ENCODE data around the gene GUCD1.

Gene GUCD1

DNA sequence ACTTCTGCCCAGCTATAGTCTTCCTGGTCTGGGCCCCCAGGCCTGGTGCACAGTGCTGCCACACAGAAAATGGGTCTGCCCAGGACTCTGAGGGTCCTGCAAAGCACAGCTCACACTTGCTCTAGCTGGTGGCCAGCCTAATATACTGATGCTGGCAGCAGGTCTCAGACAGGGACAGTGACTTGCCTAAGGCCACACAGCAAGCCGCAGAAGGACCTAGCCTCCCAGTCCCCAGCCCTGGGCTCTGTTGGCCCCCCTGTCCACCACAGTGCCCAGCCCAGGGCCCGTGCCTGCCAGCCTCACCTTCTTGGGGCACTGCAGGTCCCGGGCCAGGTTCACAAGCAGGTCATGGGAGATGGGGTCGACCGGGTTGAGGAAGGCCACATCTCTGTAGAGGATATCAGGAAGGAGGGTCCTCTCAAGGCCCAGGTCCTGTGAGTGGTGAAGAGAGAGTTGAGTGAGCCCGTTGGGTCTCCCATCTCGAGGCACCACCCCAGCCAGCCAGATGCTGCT is 34.6 kb upstream of the GUCD1 start:
- DNase-seq, result no peak

DNA sequence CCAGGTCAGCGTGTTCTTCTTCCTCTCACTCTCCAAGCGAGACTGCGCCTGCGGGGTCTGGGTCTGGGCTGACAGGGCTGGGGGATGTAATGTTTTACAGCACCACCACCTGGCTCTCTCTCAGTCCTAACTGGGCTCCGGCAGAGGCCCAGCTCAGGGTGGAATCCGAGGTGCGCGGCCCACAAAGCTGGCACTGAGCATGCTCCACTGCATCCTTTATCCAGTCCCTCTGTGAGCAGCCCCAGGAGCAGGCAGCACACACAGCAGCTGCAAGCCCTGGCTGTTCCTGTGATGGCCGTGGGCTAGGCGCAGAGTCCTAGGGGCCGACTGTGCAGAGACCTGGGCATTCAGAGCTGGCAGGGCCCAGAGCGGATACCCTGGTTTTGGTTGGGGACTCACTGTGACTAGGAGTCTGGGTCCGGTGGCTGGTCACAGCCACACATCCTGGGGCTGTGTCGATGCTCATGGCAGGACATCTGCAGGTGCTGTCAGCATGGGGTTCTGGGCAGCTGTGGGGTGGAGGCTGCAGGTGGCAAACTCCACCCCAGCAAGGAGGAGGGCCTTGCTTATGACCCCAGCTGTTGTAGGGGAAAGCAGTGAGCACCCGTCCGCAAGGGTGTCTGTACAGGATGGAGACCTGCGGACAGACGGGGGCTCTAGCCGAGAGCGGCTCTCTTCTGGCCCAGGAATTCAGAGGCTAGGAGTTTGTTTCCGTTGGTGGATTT is 34.0 kb upstream of the GUCD1 start:
- DNase-seq, result no peak

DNA sequence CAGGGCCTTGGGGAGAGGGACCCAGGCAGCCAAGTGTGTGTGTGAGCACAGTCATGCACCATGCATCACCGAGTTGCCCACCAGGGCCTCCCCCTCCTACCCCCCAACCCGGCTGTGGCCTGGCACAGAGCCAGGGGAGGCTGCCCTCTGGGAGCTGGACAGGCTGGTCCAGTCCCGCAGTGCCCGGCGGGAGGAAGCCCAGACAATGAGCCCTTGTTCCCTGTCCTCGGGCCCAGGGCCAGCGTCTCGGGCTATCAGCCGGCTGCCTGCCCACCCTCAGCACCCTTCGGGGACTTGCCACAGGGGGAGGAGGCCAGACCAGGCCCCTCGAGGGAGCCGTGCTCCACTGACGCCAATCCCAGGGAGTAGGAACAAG is 33.4 kb upstream of the GUCD1 start:
- DNase-seq, result no peak

DNA sequence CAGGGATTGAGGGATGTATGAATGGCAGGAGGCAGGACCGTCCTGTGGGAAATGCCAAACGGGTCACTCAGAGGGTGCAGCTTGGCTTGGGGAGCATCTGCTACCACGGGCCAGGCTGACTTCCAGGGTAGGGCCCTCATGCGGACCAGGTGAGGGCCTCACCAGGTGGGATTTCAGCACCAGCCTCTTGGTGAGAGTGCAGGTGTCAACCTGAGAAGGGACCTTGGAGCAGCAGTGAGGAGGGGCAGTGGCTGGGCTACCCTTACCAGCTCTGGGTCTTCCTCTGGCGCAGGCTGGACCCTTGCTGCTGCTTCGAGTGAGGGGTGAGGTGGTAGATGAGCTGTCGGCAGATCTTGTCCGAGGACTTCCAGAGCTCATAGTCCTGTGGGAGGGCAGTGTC is 33.0 kb upstream of the GUCD1 start:
- no peak for DNase-seq

DNA sequence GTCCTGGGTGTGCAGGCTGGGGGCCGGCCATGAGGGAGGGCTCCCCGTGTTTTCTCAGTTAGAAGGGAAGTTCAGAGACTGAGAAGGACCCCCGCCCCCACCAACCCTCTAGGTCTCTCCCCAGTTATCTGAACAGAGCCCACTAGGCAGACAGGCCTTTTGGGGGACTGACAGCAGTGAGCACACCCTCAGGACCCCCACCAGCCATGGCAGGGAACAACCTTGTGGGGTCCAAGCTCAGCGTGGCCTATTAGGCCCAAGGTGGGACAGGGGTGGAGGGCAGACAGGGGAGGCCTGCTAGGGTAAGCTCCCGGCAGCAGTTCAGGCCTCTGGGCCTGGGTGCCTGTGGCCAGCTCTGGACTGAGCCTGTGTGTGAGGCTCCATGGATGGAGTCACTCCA is 32.3 kb upstream of the GUCD1 start:
- DNase-seq, result no peak

DNA sequence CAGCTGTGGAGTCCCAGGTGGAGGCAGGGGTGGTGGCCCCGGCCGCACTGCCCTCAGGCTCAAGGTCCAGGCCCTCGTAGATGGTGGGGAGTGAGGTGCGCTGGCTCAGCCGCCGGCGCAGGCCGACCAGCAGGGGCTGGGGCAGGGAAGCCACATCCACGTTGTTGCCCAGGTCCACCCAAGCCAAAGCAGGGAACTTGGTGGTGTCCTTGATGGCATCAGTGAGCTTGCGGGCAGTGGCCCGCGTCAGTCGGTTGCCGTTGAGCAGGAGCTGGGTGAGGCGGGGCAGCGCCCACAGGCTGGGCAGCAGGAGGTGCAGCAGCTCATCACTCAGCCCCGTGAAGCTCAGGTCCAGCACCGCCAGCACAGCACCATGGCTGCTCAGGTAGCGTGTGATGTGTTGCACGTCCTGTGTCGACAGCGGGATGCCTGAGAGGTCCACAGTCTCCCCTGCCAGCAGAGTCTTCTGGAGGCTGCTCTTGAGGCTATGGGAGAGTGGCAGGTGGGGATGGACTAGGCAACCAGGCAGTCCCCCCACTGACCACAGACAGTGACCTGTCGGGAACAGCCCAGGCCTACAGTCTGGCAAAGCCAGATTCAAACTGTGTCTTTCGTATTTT is 31.1 kb upstream of the GUCD1 start:
- no peak for DNase-seq

DNA sequence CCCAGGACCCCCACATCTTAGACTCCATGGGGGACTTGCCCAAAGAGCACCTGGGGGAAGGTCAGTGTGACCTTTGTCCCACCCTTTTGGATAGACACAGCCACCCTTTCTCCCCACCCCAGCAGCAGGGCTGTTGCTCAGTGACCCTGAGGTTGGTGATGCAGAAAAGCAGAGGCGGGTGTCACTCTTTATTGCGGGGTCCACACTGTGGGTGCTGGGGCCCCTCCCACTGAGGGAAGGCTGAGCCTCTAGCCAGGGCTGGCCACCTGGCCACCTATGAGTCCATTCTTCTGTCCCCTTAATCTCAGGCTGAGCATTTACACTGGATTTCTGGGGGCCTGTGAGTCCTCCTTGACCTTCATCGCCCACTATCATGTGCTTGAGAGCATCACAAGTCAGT is 30.5 kb upstream of the GUCD1 start:
- no peak for DNase-seq

DNA sequence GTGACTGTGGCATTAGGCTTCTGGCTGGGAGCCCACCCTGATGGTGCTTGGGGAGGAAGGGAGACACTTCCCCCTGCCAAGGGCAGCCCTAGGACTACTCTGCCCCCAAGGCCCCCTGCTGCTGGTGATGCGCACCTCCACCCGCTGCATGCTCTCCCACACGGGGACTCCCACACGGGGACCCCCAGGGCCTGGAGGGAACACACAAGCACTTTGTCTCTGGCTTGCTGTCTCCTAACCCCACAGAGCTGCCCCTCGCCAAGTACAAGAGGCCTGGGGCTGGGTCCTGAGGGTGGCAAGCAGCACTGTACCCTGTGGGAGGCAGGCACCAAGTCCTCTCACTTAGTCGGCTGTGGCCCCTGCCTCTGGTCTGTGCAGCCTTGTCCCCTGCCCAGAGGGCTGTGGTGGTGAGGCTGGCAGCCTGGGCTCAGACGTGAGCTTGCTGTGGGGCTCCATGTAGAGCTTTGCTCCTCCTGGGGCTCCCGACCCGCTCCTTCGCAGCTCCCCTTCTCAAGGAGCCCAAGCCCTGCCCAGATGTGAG is 30.0 kb upstream of the GUCD1 start:
- DNase-seq, result no peak

DNA sequence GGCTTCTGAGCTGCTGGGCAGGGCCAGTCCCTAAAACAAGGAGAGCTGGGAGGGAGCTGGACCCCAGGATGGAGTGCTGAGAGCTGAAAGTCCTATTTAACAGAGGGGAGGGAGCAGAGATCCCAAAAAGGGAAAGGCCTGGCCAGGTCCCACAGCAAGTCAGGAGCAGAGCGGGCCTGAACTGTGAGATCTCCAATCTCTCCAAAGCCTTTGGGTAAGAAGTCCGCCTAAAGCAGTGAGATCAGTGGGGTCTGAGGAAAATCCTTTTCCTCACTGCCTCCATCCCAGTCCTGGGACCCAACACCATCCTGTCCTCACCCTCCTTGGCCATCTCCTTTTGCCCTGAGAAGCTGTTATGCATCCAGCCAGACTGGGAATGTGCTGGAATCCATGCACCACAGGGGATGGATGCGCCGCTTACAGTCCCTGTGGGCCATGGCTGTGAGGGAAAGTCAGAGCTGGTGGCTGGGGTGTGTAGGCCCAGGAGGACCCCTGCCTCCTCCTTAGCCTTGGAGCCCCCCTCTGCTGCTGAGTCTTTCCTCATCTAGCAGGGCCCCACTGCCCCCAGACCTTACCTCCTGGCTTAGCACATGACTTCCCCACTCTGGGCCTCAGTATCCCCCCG is 29.3 kb upstream of the GUCD1 start:
- DNase-seq, result no peak

DNA sequence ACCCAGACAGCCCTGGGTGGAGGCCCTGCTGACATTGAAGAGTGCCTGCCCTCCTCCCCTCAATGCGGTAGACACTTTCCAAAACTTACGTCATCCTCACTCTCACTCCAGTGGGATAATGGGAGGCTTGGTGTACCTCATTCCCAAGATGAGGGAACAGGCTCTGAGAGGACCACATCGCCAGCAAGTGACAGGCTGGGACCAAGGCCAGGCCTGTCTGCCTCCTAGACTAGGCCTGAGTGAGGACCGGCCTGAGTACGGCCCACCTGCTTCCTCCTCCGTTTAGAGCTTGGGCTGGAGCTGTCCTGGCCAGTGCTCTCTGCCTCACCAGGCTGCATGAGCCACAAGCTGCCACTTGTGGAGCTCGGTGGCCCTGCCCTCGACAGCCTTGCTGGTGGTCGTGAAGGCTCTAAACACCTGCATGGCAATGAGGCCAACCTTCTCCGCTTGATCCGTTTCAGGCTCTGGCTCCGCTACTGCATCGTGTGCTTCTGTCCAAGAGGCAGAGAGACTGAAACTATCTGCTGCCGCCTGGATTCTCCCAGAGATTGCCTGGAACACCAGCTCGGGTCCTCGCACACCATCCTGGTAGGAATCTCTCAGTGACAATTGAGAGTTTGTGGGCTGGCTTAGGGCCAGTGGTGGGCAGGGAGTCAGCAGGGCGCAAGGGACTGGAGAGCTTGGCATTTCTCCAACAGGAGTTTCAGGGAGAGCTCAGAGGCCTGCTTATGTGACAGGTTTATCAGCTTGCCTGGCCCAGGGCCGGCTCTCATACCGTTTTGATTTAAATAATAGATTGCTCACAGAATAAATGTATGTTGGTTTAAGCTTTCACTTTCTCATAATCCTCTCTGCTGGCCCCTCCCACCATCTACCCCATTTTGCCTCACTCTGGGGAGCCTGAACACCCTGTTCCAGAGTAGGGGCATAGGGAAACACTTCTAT is 28.6 kb upstream of the GUCD1 start:
- DNase-seq, result no peak

DNA sequence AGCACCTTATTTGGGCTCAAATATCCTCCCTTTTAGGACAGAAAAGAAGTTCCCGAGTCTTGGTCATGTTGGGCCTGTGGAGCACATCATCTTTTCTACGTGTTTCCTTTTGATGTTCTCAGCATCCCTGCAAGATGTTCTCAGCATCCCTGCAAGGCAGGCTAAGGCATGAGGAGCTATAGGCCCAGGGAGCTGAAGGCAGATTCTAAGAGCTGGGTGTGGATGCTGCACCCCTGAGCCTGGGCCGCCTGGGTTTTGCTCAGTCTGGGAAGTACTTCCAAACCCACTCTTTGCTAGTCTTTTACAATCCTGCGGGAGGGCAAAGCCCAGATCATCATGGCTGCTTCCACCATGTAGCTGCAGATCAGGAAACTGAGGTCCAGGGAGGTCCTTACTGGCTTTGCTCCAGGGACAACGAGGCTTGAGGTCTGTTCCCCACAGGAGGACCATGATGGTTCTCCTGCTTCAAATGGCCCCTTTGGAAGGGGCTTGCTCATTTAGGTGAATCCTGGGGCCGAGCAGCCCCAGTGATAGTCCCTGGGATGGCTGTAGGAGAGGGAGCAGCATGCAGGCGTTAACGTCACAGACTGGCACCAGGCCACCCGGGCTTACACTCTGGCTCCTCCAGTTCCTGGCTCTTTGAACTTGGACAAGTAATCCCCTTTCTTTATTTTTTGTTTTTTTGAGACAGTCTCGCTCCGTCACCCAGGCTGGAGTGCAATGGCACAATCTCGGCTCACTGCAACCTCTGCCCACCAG is 27.3 kb upstream of the GUCD1 start:
- no peak for DNase-seq

DNA sequence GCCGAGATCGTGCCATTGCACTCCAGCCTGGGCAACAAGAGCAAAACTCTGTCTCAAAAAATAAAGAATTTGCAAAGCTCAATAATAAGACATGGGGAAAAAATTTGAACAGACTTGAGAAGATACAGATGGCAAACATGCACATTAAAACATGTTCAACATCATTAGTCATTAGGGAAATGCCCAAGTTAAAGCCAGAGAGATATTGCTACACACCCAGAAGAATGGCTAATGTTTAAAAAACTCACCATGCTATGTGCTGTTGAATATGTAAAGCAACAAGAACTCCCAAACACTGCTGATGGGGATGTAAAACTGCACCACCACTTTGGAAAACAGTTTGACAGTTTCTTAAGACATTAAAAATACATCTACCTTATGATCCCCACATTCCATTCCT is 25.3 kb upstream of the GUCD1 start:
- no peak for DNase-seq

DNA sequence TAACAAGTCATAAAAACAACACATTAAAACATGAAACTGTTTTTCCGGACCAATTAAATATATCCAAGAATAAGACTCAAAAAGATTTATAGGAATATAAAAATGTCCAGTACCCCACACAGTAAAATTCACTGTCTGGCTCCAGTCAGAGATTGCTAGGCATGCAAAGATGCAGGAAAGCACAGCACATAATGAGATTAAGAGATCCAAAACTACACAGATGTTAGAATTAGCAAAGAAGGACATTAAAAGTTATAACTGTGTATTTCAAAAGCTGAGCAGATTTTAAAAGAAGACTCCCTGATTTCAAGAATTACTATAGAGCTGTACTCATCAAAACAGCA is 24.3 kb upstream of the GUCD1 start:
- DNase-seq, result no peak

DNA sequence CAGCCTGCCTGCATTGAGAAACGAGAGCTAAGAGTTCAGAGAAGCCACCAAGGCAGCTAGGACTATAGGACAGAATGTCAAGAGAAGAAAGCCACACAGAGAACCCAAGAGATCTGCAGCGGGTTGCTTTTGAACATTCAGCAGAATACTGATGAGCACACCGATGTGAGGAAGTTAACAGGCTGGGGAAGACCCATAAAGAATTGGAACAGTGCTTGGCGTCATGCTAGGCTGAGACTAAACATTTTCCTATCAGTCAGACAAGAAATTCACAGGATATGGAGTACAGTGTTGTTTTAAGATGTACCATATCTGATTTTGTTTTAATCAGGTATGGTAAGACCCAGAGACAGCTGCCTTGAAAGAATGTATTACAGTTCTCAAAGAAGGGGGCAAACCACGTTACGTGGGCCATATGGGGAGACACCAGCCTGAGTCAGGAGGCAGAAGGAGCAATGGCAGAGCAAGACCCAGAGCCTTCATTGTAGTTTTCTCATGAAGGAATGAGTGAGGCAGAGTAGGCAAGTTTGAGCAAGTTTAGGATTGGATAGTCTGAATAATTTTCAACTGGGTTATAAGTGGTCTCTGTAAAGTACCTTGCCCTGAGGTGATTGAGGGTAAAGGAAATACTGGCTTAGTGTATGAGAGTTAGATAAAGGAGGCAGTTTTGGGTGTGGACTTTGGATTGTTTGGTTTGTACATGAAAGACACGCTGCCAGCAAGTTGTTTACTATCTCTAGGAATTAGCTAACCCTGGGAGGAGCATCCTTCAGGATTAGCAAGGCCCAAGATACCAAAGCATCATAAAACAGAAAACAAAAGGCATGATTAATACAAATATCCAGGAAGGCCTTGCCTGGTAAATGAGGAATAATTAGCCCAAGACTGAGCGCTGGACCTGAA is 23.7 kb upstream of the GUCD1 start:
- no peak for DNase-seq

DNA sequence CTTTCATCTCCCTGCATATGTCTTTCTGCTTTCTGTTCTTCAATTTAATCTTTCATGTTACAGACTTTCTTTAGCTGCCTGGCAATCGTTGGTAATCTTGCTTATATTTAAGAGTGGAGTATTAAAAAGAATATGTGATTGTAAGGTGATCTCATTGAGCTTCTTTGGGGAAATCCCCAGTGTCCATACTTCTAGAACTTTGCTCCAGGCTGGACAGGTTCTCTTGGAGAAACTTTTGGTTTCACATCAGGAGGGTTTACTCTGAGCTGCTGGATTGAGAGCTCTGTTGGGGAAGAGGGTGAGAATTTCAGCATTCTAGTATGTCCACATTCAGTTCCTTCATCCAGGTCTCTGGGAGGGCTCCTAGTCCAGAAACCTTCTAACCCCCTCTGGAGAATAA is 21.8 kb upstream of the GUCD1 start:
- no peak for DNase-seq

DNA sequence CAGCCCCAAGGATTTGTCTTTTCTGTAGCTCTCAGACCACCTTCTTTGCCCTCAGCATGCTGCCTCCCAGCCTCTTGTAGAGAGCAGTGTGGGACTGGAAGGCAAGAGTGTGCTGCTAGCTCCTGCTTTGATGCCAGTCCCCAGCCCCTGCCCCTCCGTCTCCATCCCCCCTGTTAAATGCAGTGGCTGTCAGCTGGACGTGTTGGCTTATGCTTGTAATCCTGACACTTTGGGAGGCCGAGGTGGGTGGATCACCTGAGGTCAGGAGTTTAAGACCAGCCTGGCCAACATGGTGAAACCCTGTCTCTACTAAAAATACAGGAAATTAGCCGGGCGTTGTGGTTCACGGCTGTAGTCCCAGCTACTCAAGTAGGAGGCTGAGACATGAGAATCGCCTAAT is 16.3 kb upstream of the GUCD1 start:
- no peak for DNase-seq

DNA sequence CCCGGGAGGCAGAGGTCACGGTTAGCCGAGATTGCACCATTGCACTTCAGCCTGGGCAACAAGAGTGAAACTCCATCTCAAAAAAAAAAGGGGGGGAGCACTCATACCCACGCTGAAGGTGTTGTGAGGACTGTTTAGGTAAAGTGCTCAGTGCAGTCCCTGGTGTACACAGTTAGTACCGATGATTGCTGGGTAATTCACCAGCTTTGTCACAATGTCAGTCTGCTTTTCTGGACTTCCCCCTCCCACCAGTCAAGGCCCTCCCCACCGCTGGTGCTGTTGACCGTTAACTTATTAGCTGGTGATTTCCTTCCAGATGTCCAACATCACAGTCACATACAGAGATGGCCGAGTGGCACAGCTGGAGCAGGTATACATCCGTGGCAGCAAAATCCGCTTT is 12.7 kb upstream of the GUCD1 start:
- DNase-seq, result no peak

DNA sequence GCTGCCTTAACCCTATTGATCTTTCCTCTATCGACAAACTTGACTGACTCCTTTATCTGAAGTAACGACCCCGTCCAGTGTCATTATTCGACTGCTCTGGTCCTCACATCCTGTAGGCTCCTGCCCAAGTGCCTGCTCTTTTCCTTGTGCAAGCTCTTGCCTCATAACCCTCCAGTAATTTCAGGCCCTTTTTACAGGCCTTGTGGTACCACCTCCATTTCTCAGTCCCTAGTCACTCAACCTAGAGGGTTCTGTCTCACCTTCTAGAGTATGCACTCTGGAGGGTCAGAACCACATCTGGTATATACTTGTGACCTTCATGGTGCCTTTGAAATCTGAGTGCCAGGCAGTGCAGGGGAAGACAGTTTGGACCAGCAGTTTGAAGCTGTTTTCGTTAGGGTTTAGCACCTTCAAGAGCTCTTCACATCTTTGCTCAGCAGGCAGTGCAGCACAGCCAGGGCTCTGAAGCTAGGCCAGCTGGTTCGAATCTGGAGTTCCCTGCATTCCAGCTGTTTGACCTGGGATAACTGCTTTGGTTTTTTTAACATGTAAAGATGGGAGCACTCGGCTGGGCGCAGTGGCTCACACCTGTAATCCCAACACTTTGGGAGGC is 12.1 kb upstream of the GUCD1 start:
- no peak for DNase-seq

DNA sequence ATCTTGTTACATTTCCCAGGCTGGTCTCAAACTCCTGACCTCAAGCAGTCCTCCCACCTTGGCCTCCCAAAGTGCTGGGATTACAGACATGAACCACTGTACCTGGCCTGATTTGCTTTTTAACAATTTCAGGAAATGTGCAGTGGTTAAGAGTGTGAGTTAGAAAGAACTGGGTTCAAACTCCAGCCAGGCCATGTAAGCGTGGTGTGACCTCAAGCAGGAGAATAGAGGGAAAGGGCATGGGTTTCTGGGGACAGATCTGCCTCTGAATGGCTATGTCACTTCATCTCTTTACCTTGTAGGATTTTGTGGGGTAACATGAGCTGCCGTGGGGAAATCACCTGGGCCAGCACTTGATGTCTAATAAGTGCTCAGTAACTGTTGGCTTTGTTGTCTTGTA is 10.1 kb upstream of the GUCD1 start:
- no peak for DNase-seq

DNA sequence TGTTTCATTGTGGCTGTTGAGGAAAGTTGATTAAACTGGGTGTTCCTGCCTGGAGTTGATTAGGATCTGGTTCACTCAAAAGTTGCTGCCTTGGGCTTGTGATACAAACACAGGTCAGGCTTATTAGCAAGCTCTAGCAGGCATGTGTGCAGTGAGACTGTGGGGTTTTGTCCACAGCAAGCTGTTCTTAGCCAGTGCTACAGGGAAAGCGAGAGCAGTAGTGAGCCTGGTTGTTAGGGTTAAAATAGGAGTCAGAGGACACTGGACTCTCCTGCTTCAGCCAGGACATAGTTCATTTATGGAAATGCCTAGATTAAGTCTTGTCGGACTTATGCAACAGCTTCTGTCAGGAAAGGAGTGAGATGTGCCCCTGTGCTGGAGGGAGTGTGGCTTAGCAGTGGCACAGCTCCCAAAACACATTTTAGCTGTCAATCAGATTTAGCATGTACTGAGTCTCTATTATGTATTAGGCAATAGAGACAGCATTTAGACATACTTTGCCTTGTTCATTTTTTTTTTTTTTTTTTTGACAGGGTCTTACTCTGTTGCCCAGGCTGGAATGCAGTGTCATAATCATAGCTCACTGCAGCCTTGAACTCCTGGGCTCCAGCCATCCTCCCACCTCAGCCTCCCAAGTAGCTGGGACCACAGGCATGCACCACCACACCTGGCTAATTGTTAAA is 9.6 kb upstream of the GUCD1 start:
- DNase-seq, result no peak

Measured in activated CD8-positive, alpha-beta memory T cell treated with anti-CD3 and anti-CD28 coated beads, Interleukin-2, amount 50 U/mL, for 48 hours (primary cell).